Keratinocyte (primary cell): ENCODE measurements around the gene TSHZ2.

Experiments used
- CTCF ChIP-seq, 3 experiments: IDR thresholded peaks in 1 of 3; conservative IDR thresholded peaks in 1 of 3; optimal IDR thresholded peaks in 1 of 3; 2 replicates in 2 of 3; 3 replicates in 1 of 3; pipeline versions ENCODE3 to v1.5.1; 2011; ENCODE audit warnings: low read length in 3 of 3, mild to moderate bottlenecking in 3 of 3, moderate library complexity in 2 of 3, control low read depth in 1 of 3, inconsistent platforms in 1 of 3; ENCODE audit not compliant: insufficient read depth in 2 of 3; ENCODE audit errors: extremely low read depth in 1 of 3
- EZH2 ChIP-seq: IDR thresholded peaks from one replicate; pipeline ENCODE4 v1.6.1; 2012; ENCODE audit warnings: inconsistent platforms, mild to moderate bottlenecking, low read length, moderate library complexity

- TF ChIP-seq EZH2 (no peak), CTCF (optimal IDR thresholded peaks at IDR 0.05 in 1 of 3, IDR thresholded peaks at IDR 0.05 in 1 of 3, conservative IDR thresholded peaks at IDR 0.05 in 1 of 3; ENCODE audit: extremely low read depth in 1 of 3, insufficient read depth in 2 of 3, low read length in 3 of 3) (no peak)
Observed at GRCh38 chr20:53216478-53216855, 244.3 kb downstream of the TSHZ2 start.
